PC-3 (cell line): ENCODE results near the gene NFYC.

Experiments
- CTCF ChIP-seq: fragments of 300-600 bp; sonication (generic); conservative IDR thresholded peaks from 2 replicates; pipeline ENCODE4 v1.5.1; 2017; ENCODE audit warnings: antibody characterized with exemption, low read depth, mild to moderate bottlenecking, low read length
- EZH2 ChIP-seq: fragments of 300-600 bp; sonication (generic); IDR thresholded peaks from one replicate; pipeline ENCODE4 v1.6.1; 2017; ENCODE audit warnings: antibody characterized with exemption, mild to moderate bottlenecking, low read length; ENCODE audit not compliant: unreplicated experiment
- EZH2phosphoT487 ChIP-seq: fragments of 300-600 bp; sonication (generic); IDR thresholded peaks from 2 replicates; pipeline ENCODE4 v1.6.1; 2018; ENCODE audit warnings: mild to moderate bottlenecking, antibody characterized with exemption, low read length, borderline replicate concordance

- TF ChIP-seq CTCF (no peak), EZH2 (no peak), EZH2phosphoT487 (no peak)
Observed at GRCh38 chr1:40712405-40712944, 21.0 kb downstream of the NFYC start.
